ENCODE results near the gene TMEM59.

The TMEM59 gene

GRCh38 chr1:53981220-53981619 lies 71.8 kb downstream of the TMEM59 start:
- DNase-seq, result no peak

GRCh38 chr1:53979712-53980450 lies 73.1 kb downstream of the TMEM59 start:
- no peak for DNase-seq

Measured in hematopoietic multipotent progenitor cell treated with erythropoietin and hydrocortisone succinate and interleukin-3 and kit ligand, for 6 days (in vitro differentiated cells).